ENCODE data around the gene UROC1.

The UROC1 gene

DNA sequence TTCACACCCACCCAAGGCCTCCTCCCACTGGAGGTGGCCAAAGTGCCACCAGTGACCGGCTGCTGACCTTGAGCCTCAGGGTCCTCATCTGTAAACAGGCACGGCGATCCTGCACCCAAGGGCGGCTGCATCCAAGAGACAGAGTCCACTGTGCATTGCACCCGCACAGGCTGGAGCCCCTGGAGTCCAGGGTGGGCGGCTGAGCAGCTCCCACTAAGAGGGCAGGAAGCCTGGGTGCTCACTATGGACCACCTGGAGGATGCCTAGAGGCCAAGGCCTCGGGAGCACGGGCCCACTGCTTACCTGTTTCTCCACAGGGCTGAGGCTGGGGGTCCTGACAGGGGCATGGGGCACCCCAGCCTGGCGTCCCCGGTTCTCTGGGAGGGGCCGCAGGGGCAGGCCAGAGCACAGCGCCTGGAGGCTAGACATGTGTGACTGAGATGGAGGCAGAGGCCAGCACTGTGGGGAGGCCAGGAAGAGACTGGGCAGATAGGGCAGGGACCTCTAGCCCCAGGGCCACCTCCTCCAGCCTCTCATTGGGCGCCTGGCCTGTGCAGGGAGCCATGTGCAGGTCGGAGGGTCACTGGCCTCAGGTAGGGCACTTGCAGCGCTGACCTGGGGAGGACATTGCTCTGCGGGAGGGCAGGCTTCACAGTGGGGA lies at the start of gene UROC1:
Gene UROC1, minus strand, starts transcription at position 483 of the 661 bp plus-strand sequence. Its CDS starts 54 bp downstream, at position 429.
- Mint-ChIP-seq H3K9me3 (no peaks in the 10 kb centered on the region), H3K4me1 (no peaks in the 10 kb centered on the region), H3K27me3 (peaks cover 6 to 13% of the 10 kb centered on the region in 2 donors), H3K36me3 (no peaks in the 10 kb centered on the region), H3K4me3 (no peak within 1 kb of the TSS), H3K27ac (no peak within 1 kb of the TSS)
- ATAC-seq (replicated peaks) (no peak), DNase-seq (no peak)

DNA sequence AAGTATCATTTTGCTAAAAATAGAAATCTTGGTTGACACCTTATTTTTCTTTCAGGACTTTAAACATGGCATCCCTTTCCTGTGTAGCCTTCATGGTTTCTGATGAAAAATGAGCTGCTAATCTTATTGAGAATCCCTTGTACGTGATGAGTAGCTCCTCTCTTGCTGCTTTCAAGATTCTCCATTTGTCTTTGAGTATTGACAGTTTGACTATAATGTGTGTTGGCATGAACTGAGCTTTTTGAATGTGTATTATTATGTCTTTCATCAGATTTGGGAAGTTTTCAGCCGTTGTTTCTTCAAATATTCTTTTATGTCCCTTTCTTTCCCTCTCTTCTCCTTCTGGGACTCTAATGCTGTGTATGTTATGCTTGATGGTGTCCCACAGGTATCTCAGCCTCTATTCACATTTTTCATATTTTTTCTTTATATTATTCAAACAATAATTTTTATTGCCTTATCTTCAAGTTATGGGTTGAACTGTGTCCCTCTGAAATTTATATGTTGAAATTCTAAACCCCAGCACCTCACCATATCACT lies 45.2 kb upstream of the UROC1 start:
- H3K9me3 Mint-ChIP-seq = peaks cover 7 to 16% of the 10 kb centered on the region in 2 donors
- DNase-seq (no peak), ATAC-seq (replicated peaks) (no peak)
- no peak overlapping the region for H3K4me3 Mint-ChIP-seq
- peaks cover 4 to 23% of the 10 kb centered on the region in 2 donors for H3K27me3 Mint-ChIP-seq
- H3K27ac Mint-ChIP-seq = no peak overlapping the region
- no peaks in the 10 kb centered on the region for H3K4me1 Mint-ChIP-seq
- H3K36me3 Mint-ChIP-seq = no peaks in the 10 kb centered on the region

DNA sequence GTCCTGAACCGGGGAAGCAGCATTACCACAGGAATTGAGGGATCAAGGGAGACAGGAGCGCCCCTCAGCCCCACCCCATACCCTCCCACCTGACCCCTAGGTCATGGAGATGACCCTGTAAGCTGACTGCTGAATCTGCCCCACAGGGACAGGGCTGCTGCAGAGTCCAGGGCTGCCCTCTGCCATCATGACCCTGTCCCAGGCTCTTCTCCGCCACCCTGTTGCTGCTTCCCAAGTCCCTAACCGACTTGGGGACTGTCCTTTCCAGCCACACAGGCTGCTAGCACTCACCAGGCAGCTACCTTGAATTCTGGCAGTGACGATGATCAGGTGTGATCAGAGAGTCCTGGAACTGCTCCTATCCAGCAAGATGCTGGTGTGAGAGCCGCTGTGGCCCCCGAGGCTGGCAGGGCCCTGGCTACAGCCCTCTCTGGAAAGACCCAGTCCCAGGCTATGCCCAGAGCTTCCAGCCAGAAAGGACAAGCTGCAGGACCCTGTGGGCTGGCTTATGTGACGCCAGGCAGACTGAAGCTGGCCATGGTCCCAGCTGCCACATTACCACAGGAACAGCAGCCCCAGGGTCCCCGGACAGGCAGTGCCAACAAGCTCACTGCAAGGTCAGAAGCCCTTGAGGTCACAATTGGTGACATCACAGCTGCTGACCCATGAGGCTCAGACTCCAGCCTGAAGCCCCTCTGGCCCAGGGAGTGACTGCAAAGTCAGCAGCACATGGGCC lies 40.9 kb upstream of the UROC1 start, which contains the start of gene C3orf22:
Gene C3orf22, minus strand, starts transcription at position 597 of the 736 bp plus-strand sequence. CDS start 5,542 bp downstream, outside the sequence.
- Mint-ChIP-seq H3K27me3 (peaks cover 0 to 15% of the 10 kb centered on the region in 2 donors), H3K36me3 (no peaks in the 10 kb centered on the region), H3K27ac (no peak within 1 kb of the TSS), H3K4me3 (no peak within 1 kb of the TSS), H3K4me1 (no peaks in the 10 kb centered on the region), H3K9me3 (peaks cover 7 to 16% of the 10 kb centered on the region in 2 donors)
- DNase-seq = no peak
- no peak for ATAC-seq (replicated peaks)

DNA sequence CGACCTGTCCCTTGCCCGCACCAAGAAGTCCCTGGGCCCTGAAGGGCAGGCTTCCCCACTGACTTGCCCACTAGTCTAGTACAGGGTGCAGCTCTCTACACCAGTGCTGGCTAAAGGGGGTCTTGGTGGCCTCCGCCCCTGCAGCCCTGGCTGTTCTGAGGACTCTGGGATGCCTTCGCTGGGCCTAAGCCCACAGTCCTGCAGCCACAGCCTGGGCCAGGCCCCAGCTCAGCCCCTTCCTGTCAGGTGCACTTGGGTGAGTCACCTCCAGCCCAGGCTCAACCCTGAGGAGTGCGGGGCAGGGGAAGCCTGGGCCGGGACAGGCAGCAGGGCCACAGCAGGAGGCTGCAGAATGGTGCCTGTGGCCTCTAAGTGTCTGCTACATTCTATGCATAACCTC lies 40.2 kb upstream of the UROC1 start:
- Mint-ChIP-seq H3K4me1 (no peaks in the 10 kb centered on the region), H3K4me3 (no peak overlapping the region), H3K27me3 (peaks cover 0 to 7% of the 10 kb centered on the region in 2 donors), H3K36me3 (no peaks in the 10 kb centered on the region), H3K27ac (no peak overlapping the region), H3K9me3 (peaks cover 5 to 9% of the 10 kb centered on the region in 2 donors)
- ATAC-seq (replicated peaks) = no peak
- no peak for DNase-seq

DNA sequence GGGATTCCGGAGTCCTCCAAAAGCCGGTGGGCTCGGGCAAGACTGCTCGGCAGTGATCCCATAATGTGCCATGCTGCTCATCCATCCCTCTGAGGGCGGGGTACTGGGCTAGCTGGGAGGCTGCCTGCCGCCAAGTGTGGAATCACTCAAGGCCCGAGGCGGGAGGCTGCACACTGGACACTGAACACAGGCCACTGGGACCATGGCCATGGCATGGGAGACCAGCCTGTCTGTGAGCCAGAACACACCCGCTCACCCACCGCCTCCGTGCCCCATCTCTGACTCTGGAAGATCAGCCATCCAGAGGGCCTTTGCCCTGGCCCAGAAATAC lies 39.8 kb upstream of the UROC1 start:
- Mint-ChIP-seq H3K27me3 (peaks cover 0 to 5% of the 10 kb centered on the region in 2 donors), H3K27ac (no peak overlapping the region), H3K4me1 (no peaks in the 10 kb centered on the region), H3K36me3 (no peaks in the 10 kb centered on the region), H3K4me3 (no peak overlapping the region), H3K9me3 (peaks cover 2 to 8% of the 10 kb centered on the region in 2 donors)
- ATAC-seq (replicated peaks) (no peak), DNase-seq (no peak)

DNA sequence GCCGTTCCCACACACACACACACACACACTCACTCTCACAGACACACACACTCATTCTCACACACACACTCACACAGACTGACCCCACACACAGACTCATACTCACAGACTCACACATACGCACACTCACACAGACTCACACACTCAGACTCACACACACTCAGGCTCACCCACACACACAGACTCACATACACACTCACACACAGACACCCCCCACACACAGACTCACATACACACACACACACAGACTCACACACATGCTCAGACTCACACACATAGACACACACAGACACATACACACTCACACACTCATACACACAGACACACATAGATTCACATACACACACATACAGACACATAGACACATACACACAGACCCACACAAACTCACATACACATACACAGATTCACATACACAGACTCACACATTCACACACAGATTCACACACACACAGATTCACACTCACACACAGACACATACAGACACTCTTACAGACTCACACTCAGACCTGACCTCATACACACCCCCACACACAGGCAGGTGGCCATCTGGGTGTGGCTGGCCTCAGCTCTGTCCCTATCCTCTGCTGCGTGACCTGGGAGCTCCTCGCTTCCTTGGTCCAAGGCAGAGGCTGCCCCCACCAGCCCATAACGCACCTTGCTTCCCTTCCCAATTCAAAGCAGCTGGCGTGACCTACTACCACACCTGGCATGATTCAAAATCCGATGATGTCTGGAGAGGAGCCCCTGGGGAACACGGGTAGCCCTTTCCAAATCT lies 39.3 kb upstream of the UROC1 start:
- Mint-ChIP-seq H3K36me3 (no peaks in the 10 kb centered on the region), H3K9me3 (peaks cover 2 to 4% of the 10 kb centered on the region in 2 donors), H3K27me3 (peaks cover 0 to 5% of the 10 kb centered on the region in 2 donors), H3K4me3 (no peak overlapping the region), H3K27ac (no peak overlapping the region), H3K4me1 (no peaks in the 10 kb centered on the region)
- ATAC-seq (replicated peaks) (no peak), DNase-seq (no peak)

DNA sequence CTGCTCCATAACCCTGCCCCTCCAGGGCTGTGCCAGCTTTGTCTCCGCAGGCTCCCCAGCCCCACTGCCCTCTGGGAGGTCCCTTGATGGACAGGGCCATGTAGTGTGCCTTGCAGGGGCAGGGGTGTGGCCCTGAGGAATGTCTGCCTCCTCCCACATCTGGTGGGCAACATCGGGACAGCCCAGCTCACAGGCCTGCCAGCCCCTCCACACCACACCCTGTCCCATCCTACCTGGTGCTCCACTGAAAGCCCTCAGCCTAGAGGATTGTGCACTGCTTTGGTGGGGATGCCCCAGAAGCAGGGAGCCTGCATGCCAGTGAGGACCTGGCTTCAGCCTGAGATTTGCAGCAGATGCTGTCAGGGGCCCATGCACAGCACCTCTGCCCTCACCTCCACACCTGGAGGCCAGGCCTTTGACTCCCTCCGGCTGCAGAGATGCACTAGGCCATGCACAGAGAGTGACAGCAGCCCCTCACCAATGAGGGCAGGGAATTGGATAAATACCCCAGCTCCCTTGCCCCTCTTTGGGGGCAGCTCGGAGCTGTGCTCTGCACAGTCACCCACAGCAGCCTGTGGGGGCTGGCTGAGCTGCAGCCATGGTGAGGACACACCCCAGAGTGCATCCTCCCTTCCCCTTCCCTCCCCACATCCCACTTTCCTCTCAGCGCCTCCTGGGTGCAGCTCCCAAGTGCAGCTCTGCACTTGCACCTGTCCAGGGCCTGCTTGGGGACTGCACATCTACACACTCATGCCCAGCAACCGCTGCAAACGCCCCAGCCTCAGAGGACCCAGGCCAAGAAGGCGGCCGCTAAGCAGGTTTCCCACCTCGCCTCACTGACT lies 38.4 kb upstream of the UROC1 start:
- no peak for DNase-seq
- H3K27ac Mint-ChIP-seq = no peak overlapping the region
- ATAC-seq (replicated peaks) = no peak
- no peak overlapping the region for H3K4me3 Mint-ChIP-seq
- no peaks in the 10 kb centered on the region for H3K36me3 Mint-ChIP-seq
- no peaks in the 10 kb centered on the region for H3K4me1 Mint-ChIP-seq
- no peaks in the 10 kb centered on the region for H3K9me3 Mint-ChIP-seq
- peaks cover 2 to 3% of the 10 kb centered on the region in 2 donors for H3K27me3 Mint-ChIP-seq

DNA sequence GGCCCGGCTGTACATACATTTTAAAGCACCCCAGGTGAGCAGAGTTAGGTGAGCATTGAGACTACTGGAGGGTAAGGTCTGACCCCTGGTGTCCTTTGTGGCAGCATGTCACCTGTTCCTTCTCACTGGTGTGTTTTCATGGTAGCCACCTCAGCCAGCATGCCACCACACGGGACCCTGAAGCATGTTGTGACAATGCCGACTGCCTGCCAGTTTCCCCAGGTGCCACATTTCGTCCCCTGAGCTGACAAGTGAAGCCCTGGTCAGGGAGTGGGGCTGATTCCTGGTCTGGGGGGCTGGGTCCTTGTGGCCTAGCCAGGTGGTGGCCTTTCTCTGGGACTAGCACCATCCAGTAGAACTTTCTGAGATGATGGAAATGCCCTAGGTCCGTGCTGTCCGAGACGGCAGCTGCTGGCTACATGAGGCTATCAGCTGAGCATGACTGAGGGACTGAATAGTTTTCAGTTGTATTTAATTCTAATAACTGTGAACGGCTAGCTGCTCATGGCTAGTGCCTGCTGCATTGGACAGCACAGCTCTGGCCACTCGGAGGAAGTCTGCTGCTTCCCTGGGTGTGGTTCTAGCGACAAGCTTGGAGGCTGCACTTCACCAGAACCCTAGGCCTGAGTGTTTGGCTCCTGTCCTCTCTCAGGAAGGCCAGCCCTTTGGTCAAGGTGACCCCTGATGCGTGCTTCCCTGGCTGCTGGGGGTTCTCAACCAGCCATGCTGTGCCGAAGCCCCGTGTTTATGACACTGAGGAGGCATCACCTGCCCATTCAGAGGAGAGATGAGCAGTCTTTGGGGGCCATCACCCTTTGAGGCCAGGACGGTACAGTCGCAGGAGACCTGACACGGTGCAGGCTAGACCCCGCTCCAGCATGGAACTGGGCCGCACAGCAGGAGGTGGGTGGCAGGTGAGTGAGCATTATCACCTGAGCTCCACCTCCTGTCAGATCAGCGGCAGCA lies 37.3 kb upstream of the UROC1 start:
- Mint-ChIP-seq H3K4me1 (no peaks in the 10 kb centered on the region), H3K4me3 (no peak overlapping the region), H3K9me3 (no peaks in the 10 kb centered on the region), H3K36me3 (no peaks in the 10 kb centered on the region), H3K27me3 (peaks cover 11 to 15% of the 10 kb centered on the region in 2 donors), H3K27ac (no peak overlapping the region)
- no peak for ATAC-seq (replicated peaks)
- no peak for DNase-seq

DNA sequence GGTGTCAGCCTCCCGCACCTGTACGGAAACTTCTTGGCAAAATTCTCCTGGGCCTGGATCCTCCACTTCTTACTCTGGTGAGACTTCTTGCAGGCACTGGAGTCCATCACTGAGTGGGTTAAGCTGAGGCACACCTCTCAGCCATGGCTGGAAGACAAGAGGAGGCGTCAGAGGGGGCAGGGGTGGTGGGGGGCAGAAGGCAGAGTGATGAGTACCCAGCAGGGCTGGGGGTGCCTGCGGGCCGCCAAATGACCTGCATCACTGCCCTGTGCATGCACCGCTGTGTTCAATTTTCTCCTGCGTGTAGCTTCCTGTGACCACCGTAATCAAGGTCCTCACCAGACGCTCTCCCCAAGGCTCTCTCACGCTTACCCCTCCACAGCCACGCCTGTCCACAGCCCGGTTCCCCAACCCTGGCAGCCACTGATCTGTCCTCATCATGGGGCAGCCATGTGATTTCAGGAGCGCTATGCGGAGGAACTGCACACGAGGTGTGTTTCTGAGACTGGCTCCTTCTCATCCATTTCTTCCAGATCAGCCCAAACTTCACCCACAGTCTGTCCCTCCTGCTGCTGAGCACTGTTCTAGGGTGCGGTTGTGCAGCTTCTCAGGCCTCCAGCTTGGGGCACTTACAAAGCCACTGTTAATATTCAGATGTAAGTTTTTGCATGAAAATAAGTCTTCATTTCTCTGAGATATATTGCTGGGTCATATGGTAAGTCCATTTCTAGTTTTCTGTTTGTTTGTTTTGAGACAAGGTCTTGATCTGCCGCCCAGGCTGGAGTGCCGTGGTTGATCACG lies 35.9 kb upstream of the UROC1 start:
- Mint-ChIP-seq H3K27me3 (peaks cover 11 to 17% of the 10 kb centered on the region in 2 donors), H3K9me3 (no peaks in the 10 kb centered on the region)
- DNase-seq = no peak

DNA sequence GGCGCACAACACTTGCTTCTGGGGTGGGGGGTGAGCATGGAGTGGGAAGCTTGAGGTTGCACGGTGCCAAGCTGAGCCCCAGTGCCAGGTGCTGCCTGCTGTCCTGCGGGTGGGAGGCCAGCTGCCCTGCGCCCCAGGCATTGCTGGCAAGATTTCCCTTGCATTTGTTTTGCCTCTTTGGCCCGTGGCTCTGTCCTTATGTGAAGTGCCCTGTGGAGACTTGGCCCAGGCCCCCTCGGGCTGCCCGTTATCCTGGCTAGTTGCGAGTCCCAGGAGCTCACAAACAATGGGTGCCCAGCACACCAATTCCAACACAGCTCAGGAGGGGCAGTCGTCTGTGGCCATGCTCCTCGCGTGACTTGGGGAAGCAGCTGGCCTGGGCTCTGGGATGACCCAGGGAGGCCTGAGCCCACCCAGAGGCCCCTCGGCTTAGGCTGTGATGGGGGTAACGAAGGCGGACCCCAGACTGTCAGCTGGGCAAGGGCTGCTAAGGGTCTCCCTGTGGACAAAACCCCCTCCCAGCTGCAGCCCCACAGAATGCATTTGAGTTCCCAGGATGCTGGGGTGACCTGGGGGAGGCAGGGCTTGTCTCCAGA lies 35.2 kb upstream of the UROC1 start:
- no peak for ATAC-seq (replicated peaks)
- no peaks in the 10 kb centered on the region for H3K4me1 Mint-ChIP-seq
- H3K27me3 Mint-ChIP-seq = peaks cover 11 to 17% of the 10 kb centered on the region in 2 donors
- H3K27ac Mint-ChIP-seq = no peak overlapping the region
- no peak overlapping the region for H3K4me3 Mint-ChIP-seq
- DNase-seq = no peak
- no peaks in the 10 kb centered on the region for H3K9me3 Mint-ChIP-seq
- no peaks in the 10 kb centered on the region for H3K36me3 Mint-ChIP-seq

More for the DNA sequence above, 35.9 kb upstream of the UROC1 start:
- ATAC-seq (replicated peaks) = no peak
- no peak overlapping the region for H3K27ac Mint-ChIP-seq
- no peaks in the 10 kb centered on the region for H3K36me3 Mint-ChIP-seq
- H3K4me3 Mint-ChIP-seq = no peak overlapping the region
- no peaks in the 10 kb centered on the region for H3K4me1 Mint-ChIP-seq

DNA sequence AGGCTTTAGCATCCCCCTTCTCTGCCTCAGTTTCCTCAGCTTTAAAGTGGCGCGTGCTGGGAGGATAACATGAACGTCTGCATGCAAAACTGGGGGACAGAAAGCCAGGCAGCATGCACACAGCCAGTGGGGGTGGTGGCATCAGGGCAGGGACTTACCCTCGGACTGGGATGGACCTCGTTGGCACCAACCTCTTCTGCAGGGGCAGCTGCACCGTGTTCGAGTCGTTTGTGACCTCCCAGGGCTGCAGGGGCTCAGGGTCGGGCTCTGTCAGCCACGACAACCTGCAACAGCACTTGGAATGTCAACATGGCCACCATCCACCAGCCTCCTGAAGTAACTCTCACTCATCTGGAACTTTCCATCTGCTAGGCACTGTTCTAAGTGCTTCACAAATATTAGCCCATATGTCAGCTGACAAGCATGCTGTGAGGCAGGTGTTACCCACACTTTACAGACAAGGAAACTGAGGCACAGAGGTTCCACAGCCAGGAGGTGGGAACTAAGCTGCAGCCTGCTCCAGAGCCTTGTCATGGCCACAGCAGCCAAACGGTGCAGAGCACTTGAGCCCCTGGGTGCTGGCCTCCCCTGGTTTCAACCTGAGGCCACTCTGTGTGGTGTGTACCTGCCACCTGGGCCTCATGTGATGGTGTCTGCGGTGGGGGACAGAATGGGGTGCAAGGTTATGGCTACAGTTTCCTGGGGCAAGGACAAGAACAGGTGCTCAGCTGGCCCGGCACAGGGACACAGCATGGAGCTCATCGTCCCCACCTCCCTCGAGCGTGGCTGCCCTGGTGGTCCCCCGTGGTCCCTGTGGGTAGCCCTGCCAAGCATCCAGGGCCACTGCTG lies 34.5 kb upstream of the UROC1 start:
- Mint-ChIP-seq H3K27ac (no peak overlapping the region), H3K4me1 (no peaks in the 10 kb centered on the region), H3K4me3 (no peak overlapping the region), H3K36me3 (no peaks in the 10 kb centered on the region), H3K27me3 (peaks cover 11 to 17% of the 10 kb centered on the region in 2 donors), H3K9me3 (no peaks in the 10 kb centered on the region)
- ATAC-seq (replicated peaks) (no peak), DNase-seq (no peak)
